GM12878 (cell line): ENCODE data around the gene RAP1GAP. TPM values are rescaled to one million over a fixed set of nuclear protein-coding genes. Genes with fewer than 3 reads are reported as not detected.

Experiments used
- ATAC-seq: fragments of 200-7000 bp; cut with Tn5 transposase; 3 replicates; pipeline ENCODE4 v1.9.1; 2020; ENCODE audit warnings: mild to moderate bottlenecking, moderate library complexity
- BruUV-seq: library from RNA; stranded (reverse); fragments of 400-500 nt; replicated peaks from 2 replicates; lab custom pipeline; 2021; lab: Mats Ljungman, UMichigan
- CTCF ChIA-PET: fragments of 300-600 bp; sonication (Branson Sonifier 250); formaldehyde crosslinking; extraction: SDS; loops from one replicate; lab custom pipeline; 2021; ENCODE audit warnings: inconsistent platforms; lab: Yijun Ruan, JAX
- POLR2A ChIA-PET: fragments of 350-600 bp; formaldehyde crosslinking; extraction: SDS; loops from one replicate; lab custom pipeline; 2021; ENCODE audit warnings: inconsistent platforms; lab: Charles Lee
- RAD21 ChIA-PET: fragments of 300-600 bp; sonication (Branson Sonifier 250); formaldehyde crosslinking; loops from one replicate; lab custom pipeline; 2023; ENCODE audit warnings: antibody characterized with exemption; ENCODE audit not compliant: unreplicated experiment; lab: Charles Lee
- SMC1A ChIA-PET: fragments of 300-600 bp; sonication (Branson Sonifier 250); formaldehyde crosslinking; loops from one replicate; lab custom pipeline; 2023; ENCODE audit not compliant: unreplicated experiment, uncharacterized antibody; lab: Charles Lee
- DNase-seq: peaks from one replicate; pipeline ENCODE4 v3.0.0-alpha.2; 2011; ENCODE audit warnings: low read depth, low spot score
- FAIRE-seq: peaks from 3 replicates; lab custom pipeline; 2011; peaks lifted over from hg19 to GRCh38; lab: Jason Lieb, UNC
- H2AFZ ChIP-seq: 2 replicates; pipeline ENCODE4 v1.6.0; 2011; ENCODE audit warnings: low read depth, low read length, control low read depth; ENCODE audit not compliant: control insufficient read depth
- H3K27ac ChIP-seq: 2 replicates; pipeline ENCODE4 v1.5.1; 2011; ENCODE audit warnings: control low read depth; ENCODE audit not compliant: control insufficient read depth, insufficient read depth
- H3K27me3 ChIP-seq, 2 experiments: replicated peaks in 1 of 2; 2 replicates each; pipeline versions ENCODE4 v1.6.0 to v1.6.1; 2011; ENCODE audit warnings: low read length in 1 of 2; ENCODE audit not compliant: control insufficient read depth in 2 of 2, insufficient read depth in 2 of 2
- H3K36me3 ChIP-seq, 2 experiments: 2 replicates each; pipeline ENCODE4 v1.5.1; 2011; ENCODE audit warnings: low read length in 1 of 2; ENCODE audit not compliant: control insufficient read depth in 2 of 2, insufficient read depth in 2 of 2
- H3K4me1 ChIP-seq: 2 replicates; pipeline ENCODE4 v1.6.1; 2011; ENCODE audit warnings: mild to moderate bottlenecking, low read length, moderate library complexity, mixed read lengths; ENCODE audit not compliant: control insufficient read depth, insufficient read depth
- H3K4me2 ChIP-seq: 2 replicates; pipeline ENCODE4 v1.6.0; 2011; ENCODE audit warnings: control low read depth; ENCODE audit not compliant: control insufficient read depth, insufficient read depth
- H3K4me3 ChIP-seq: fragments of 200-600 bp; sonication (generic); 2 replicates; pipeline ENCODE4 v1.5.1; 2016
- H3K79me2 ChIP-seq: 2 replicates; pipeline ENCODE4 v1.6.0; 2011; ENCODE audit warnings: low read length; ENCODE audit not compliant: control insufficient read depth, insufficient read depth
- H3K9ac ChIP-seq: 2 replicates; pipeline ENCODE4 v1.8.0; 2011; ENCODE audit warnings: low read length, control low read depth, mixed read lengths; ENCODE audit not compliant: control insufficient read depth, insufficient read depth
- H3K9me3 ChIP-seq: replicated peaks from 3 replicates; pipeline ENCODE4 v1.5.1; 2011; ENCODE audit warnings: mild to moderate bottlenecking, low read length; ENCODE audit not compliant: control insufficient read depth, insufficient read depth
- H4K20me1 ChIP-seq: 2 replicates; pipeline ENCODE4 v1.6.0; 2011; ENCODE audit not compliant: control insufficient read depth, insufficient read depth
- ASH2L ChIP-seq: fragments of 300-600, 200-600 bp; sonication (generic); IDR thresholded peaks from 2 replicates; pipeline ENCODE4 v1.6.1; 2017; ENCODE audit warnings: low read depth, mild to moderate bottlenecking, borderline replicate concordance
- BACH1 ChIP-seq: fragments of 450-650 bp; IDR thresholded peaks from 2 replicates; pipeline ENCODE4 v1.6.1; 2017; ENCODE audit warnings: mild to moderate bottlenecking, borderline replicate concordance
- CBFB ChIP-seq: IDR thresholded peaks from 2 replicates; pipeline ENCODE4 v1.6.1; 2016; ENCODE audit warnings: antibody characterized with exemption, low read depth
- CBX3 ChIP-seq: fragments of 200-600 bp; sonication (generic); IDR thresholded peaks from 2 replicates; pipeline ENCODE4 v1.6.1; 2016; ENCODE audit warnings: low read depth, borderline replicate concordance
- CHD2 ChIP-seq: IDR thresholded peaks from 2 replicates; pipeline ENCODE4 v1.6.1; 2011; ENCODE audit warnings: low read depth, low read length, improper control_type of control experiment, borderline replicate concordance
- EGR1 ChIP-seq, 2 experiments: IDR thresholded peaks; 1 replicate in 1 of 2; 2 replicates in 1 of 2; pipeline ENCODE4 v1.6.1; 2011 to 2012; ENCODE audit warnings: low read depth in 2 of 2, low read length in 2 of 2, borderline replicate concordance in 1 of 2, mild to moderate bottlenecking in 1 of 2, moderate library complexity in 1 of 2
- KLF5 ChIP-seq: fragments of 450-650 bp; IDR thresholded peaks from 2 replicates; pipeline ENCODE4 v1.6.1; 2014; ENCODE audit warnings: mild to moderate bottlenecking; ENCODE audit not compliant: partially characterized antibody
- MEF2B ChIP-seq: fragments of 450-650 bp; IDR thresholded peaks from 2 replicates; pipeline ENCODE4 v1.6.1; 2018; ENCODE audit warnings: mild to moderate bottlenecking, moderate library complexity; ENCODE audit not compliant: partially characterized antibody, poor library complexity, severe bottlenecking
- SMAD5 ChIP-seq: IDR thresholded peaks from 2 replicates; pipeline ENCODE4 v1.6.1; 2016; ENCODE audit warnings: antibody characterized with exemption, low read depth
- WGBS: methylation state at CpG from one replicate; pipeline ENCODE4 v1.1.6; 2016; ENCODE audit warnings: low lambda C conversion rate; ENCODE audit not compliant: insufficient replicate concordance, insufficient coverage; ENCODE audit errors: missing lambda C conversion rate; 5-methylcytosine and 5-hydroxymethylcytosine counted together
- in situ Hi-C: fragments of 300-500 bp; cut with MboI; formaldehyde crosslinking; loops from 9 replicates; pipeline ENCODE4 v1.14.3; 2018; ENCODE audit warnings: mixed read lengths
- intact Hi-C: fragments of 100-400 bp; cut with micrococcal nuclease; formaldehyde crosslinking; loops from one replicate; pipeline ENCODE4 v1.14.2; 2022; ENCODE audit not compliant: unreplicated experiment
- polyA plus RNA-seq, 11 experiments: library from polyadenylated mRNA; depleted of rRNA in 4 of 11; unstranded in 6 of 11; stranded (reverse) in 5 of 11; fragments of >200 nt; fragmentation: Nextera tagmentation in 4 of 11; fragmentation: Illumina TruSeq in 1 of 11; extraction: Ambion mirVana in 4 of 11; extraction: Trizol in 1 of 11; gene quantifications; 1 replicate in 1 of 11; 2 replicates in 10 of 11; pipeline versions ENCODE4 v1.2.1 to v1.2.3, GENCODE V29; 2011 to 2016; ENCODE audit warnings: inconsistent platforms in 2 of 11, missing spikeins in 2 of 11, low read depth in 1 of 11
- total RNA-seq, 4 experiments: library from RNA; depleted of rRNA in 3 of 4; stranded (reverse); fragments of >200 nt in 3 of 4; fragmentation: Illumina TruSeq in 1 of 4; extraction: Trizol in 1 of 4; gene quantifications; 2 replicates each; pipeline versions ENCODE4 v1.2.1 to v1.2.3, GENCODE V29; 2013 to 2021
- TF ChIP-seq, protein P1 (sequence below): fragments of 450-650 bp; IDR thresholded peaks from 2 replicates; pipeline ENCODE4 v1.6.1; 2017; ENCODE audit warnings: antibody characterized with exemption, mild to moderate bottlenecking, moderate library complexity
- TF ChIP-seq, protein P2 (sequence below): IDR thresholded peaks from 2 replicates; pipeline ENCODE4 v1.6.1; 2011; ENCODE audit warnings: borderline replicate concordance, low read depth, mild to moderate bottlenecking, moderate library complexity, mixed read lengths, low read length; ENCODE audit not compliant: insufficient read depth; ENCODE audit errors: extremely low read length
- TF ChIP-seq, protein P3 (sequence below): fragments of 450-650 bp; IDR thresholded peaks from 2 replicates; pipeline ENCODE4 v1.6.1; 2017; ENCODE audit warnings: mild to moderate bottlenecking
- TF ChIP-seq, protein P4 (sequence below): fragments of 450-650 bp; IDR thresholded peaks from 2 replicates; pipeline ENCODE4 v1.6.1; 2016; ENCODE audit warnings: mild to moderate bottlenecking
- TF ChIP-seq, protein P5 (sequence below): IDR thresholded peaks from 2 replicates; pipeline ENCODE4 v1.6.1; 2012; ENCODE audit warnings: low read length, inconsistent platforms

RAP1GAP gene
- total and polyA plus RNA-seq, 10 of the 15 experiments (the other 5 are each of a cell fraction or from before 2014, with no cell fraction given), result 0.04 to 0.96 (median 0.09) TPM; not detected in 3

DNA sequence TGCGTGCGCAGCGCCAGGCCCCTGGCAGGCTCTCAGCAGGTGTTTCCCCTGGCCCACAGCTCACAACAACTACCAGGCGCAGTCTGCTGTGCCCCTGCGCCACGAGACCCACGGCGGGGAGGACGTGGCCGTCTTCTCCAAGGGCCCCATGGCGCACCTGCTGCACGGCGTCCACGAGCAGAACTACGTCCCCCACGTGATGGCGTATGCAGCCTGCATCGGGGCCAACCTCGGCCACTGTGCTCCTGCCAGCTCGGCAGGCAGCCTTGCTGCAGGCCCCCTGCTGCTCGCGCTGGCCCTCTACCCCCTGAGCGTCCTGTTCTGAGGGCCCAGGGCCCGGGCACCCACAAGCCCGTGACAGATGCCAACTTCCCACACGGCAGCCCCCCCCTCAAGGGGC is 91.8 kb downstream of the RAP1GAP start (continued):
- TF ChIP-seq, protein P1, sequence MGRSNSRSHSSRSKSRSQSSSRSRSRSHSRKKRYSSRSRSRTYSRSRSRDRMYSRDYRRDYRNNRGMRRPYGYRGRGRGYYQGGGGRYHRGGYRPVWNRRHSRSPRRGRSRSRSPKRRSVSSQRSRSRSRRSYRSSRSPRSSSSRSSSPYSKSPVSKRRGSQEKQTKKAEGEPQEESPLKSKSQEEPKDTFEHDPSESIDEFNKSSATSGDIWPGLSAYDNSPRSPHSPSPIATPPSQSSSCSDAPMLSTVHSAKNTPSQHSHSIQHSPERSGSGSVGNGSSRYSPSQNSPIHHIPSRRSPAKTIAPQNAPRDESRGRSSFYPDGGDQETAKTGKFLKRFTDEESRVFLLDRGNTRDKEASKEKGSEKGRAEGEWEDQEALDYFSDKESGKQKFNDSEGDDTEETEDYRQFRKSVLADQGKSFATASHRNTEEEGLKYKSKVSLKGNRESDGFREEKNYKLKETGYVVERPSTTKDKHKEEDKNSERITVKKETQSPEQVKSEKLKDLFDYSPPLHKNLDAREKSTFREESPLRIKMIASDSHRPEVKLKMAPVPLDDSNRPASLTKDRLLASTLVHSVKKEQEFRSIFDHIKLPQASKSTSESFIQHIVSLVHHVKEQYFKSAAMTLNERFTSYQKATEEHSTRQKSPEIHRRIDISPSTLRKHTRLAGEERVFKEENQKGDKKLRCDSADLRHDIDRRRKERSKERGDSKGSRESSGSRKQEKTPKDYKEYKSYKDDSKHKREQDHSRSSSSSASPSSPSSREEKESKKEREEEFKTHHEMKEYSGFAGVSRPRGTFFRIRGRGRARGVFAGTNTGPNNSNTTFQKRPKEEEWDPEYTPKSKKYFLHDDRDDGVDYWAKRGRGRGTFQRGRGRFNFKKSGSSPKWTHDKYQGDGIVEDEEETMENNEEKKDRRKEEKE, result no peak
- TF ChIP-seq EGR1 (IDR thresholded peaks at IDR 0.05; ENCODE audit: borderline replicate concordance in 1 of 2, low read depth in 2 of 2, low read length in 2 of 2) (no peak), CBX3 (no peak), ASH2L (no peak), BACH1 (no peak), CHD2 (no peak), MEF2B (no peak)
- TF ChIP-seq, protein P2, sequence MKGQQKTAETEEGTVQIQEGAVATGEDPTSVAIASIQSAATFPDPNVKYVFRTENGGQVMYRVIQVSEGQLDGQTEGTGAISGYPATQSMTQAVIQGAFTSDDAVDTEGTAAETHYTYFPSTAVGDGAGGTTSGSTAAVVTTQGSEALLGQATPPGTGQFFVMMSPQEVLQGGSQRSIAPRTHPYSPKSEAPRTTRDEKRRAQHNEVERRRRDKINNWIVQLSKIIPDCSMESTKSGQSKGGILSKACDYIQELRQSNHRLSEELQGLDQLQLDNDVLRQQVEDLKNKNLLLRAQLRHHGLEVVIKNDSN, result no peak

DNA sequence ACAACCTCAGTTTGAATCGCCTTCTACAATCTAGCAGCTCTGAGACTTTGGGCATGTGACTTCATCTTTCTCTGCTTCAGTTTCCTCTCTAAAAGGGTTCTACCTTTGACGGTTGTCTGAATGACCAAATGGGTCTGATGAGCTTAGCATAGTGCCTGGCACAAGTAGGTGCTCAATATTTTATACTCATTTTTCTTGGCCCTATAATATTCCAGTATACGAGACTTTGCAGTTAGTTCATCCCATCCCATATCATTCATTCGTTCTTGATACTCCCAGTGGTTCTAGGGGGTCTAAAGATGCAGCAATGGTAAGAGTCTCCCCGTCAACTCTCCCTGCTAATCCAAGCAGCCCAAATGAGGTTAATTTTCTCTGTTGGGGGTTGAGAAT is 92.4 kb downstream of the RAP1GAP start:
- Histone ChIP-seq H3K79me2 (no peaks in the 10 kb centered on the region), H3K9me3 (no peaks in the 10 kb centered on the region), H3K4me2 (no peak overlapping the region), H3K36me3 (no peaks in the 10 kb centered on the region), H4K20me1 (no peaks in the 10 kb centered on the region), H3K27me3 (no peaks in the 10 kb centered on the region; a peak in 3 of 4 replicates), H2AFZ (no peak overlapping the region), H3K9ac (no peak overlapping the region), H3K4me1 (no peaks in the 10 kb centered on the region), H3K27ac (no peak overlapping the region), H3K4me3 (no peak overlapping the region)
- no TSS peak for BruUV-seq
- ChIA-PET POLR2A (no interaction called here), CTCF (no interaction called here), RAD21 (no interaction called here), SMC1A (no interaction called here)
- in situ Hi-C loops, result no loop called here
- DNase-seq (no peak), FAIRE-seq (no peak), ATAC-seq (no peak)
- WGBS, result 29% methylated on average over 5 of the region's 5 CpGs
- intact Hi-C loops, result loop anchor here (10.0 kb wide), 1 partner anchor 202 kb away; no protein-coding TSS in a partner anchor
- TF ChIP-seq, protein P3, sequence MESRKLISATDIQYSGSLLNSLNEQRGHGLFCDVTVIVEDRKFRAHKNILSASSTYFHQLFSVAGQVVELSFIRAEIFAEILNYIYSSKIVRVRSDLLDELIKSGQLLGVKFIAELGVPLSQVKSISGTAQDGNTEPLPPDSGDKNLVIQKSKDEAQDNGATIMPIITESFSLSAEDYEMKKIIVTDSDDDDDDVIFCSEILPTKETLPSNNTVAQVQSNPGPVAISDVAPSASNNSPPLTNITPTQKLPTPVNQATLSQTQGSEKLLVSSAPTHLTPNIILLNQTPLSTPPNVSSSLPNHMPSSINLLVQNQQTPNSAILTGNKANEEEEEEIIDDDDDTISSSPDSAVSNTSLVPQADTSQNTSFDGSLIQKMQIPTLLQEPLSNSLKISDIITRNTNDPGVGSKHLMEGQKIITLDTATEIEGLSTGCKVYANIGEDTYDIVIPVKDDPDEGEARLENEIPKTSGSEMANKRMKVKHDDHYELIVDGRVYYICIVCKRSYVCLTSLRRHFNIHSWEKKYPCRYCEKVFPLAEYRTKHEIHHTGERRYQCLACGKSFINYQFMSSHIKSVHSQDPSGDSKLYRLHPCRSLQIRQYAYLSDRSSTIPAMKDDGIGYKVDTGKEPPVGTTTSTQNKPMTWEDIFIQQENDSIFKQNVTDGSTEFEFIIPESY, result no peak
- TF ChIP-seq, protein P4, sequence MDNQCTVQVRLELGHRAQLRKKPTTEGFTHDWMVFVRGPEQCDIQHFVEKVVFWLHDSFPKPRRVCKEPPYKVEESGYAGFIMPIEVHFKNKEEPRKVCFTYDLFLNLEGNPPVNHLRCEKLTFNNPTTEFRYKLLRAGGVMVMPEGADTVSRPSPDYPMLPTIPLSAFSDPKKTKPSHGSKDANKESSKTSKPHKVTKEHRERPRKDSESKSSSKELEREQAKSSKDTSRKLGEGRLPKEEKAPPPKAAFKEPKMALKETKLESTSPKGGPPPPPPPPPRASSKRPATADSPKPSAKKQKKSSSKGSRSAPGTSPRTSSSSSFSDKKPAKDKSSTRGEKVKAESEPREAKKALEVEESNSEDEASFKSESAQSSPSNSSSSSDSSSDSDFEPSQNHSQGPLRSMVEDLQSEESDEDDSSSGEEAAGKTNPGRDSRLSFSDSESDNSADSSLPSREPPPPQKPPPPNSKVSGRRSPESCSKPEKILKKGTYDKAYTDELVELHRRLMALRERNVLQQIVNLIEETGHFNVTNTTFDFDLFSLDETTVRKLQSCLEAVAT, result no peak
- TF ChIP-seq CBFB (no peak), SMAD5 (no peak), KLF5 (no peak)
- TF ChIP-seq, protein P5, sequence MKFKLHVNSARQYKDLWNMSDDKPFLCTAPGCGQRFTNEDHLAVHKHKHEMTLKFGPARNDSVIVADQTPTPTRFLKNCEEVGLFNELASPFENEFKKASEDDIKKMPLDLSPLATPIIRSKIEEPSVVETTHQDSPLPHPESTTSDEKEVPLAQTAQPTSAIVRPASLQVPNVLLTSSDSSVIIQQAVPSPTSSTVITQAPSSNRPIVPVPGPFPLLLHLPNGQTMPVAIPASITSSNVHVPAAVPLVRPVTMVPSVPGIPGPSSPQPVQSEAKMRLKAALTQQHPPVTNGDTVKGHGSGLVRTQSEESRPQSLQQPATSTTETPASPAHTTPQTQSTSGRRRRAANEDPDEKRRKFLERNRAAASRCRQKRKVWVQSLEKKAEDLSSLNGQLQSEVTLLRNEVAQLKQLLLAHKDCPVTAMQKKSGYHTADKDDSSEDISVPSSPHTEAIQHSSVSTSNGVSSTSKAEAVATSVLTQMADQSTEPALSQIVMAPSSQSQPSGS, result no peak
